Measurements from ENCODE around the gene IQSEC1.

Gene IQSEC1

GRCh38 chr3:12946649-12947316, 126.4 kb downstream of the IQSEC1 start:
- no peak for DNase-seq (ENCODE audit: low read depth)
- no peak overlapping the region for H3K4me3 ChIP-seq (ENCODE audit: low read depth, low read length)
- TF ChIP-seq CTCF (IDR thresholded peaks at IDR 0.05; ENCODE audit: insufficient read depth, low read depth, low read length, missing control alignments) = no peak

GRCh38 chr3:12946251-12946648, 127.0 kb downstream of the IQSEC1 start:
- no peak for TF ChIP-seq CTCF (IDR thresholded peaks at IDR 0.05; ENCODE audit: insufficient read depth, low read depth, low read length, missing control alignments)
- no peak for DNase-seq (ENCODE audit: low read depth)
- H3K4me3 ChIP-seq (ENCODE audit: low read depth, low read length) = no peak overlapping the region

- H3K4me3 ChIP-seq (ENCODE audit: low read depth, low read length) = no peak overlapping the region
- no peak for TF ChIP-seq CTCF (IDR thresholded peaks at IDR 0.05; ENCODE audit: insufficient read depth, low read depth, low read length, missing control alignments)
- DNase-seq (ENCODE audit: low read depth) = no peak
Measured at GRCh38 chr3:12944849-12945248, 128.4 kb downstream of the IQSEC1 start.

GRCh38 chr3:12944413-12944812, 128.8 kb downstream of the IQSEC1 start:
- TF ChIP-seq CTCF (IDR thresholded peaks at IDR 0.05; ENCODE audit: insufficient read depth, low read depth, low read length, missing control alignments) = no peak

GRCh38 chr3:12943124-12944021, 129.9 kb downstream of the IQSEC1 start:
- no peak overlapping the region for H3K4me3 ChIP-seq (ENCODE audit: low read depth, low read length)
- no peak for DNase-seq (ENCODE audit: low read depth)
- TF ChIP-seq CTCF (IDR thresholded peaks at IDR 0.05; ENCODE audit: insufficient read depth, low read depth, low read length, missing control alignments) = no peak

More at GRCh38 chr3:12944413-12944812, 128.8 kb downstream of the IQSEC1 start:
- H3K4me3 ChIP-seq (ENCODE audit: low read depth, low read length) = no peak overlapping the region
- no peak for DNase-seq (ENCODE audit: low read depth)

- H3K4me3 ChIP-seq (ENCODE audit: low read depth, low read length) = no peak overlapping the region
- DNase-seq (ENCODE audit: low read depth) = no peak
Measured at GRCh38 chr3:12941495-12942023, 131.7 kb downstream of the IQSEC1 start.

More at GRCh38 chr3:12941495-12942023, 131.7 kb downstream of the IQSEC1 start:
- no peak for TF ChIP-seq CTCF (IDR thresholded peaks at IDR 0.05; ENCODE audit: insufficient read depth, low read depth, low read length, missing control alignments)

Data from GM12865 (cell line).